ENCODE measurements around the gene ALDH1A1. TPM values are rescaled to one million over a fixed set of nuclear protein-coding genes. Genes with fewer than 3 reads are reported as not detected.

Gene ALDH1A1
- total and polyA plus RNA-seq, 2 of the 8 experiments (the other 6 are each of a cell fraction or from before 2014, with no cell fraction given): 0.50 to 0.82 TPM

GRCh38 chr9:72917892-72918509 is 34.9 kb downstream of the ALDH1A1 start:
- Histone ChIP-seq H2BK5ac (ENCODE audit: low read depth, low read length) (no peak overlapping the region), H3K9ac (replicated peaks in 1 of 4; ENCODE audit: extremely low read depth in 1 of 4, low read depth in 3 of 4, low read length in 3 of 4) (no peak overlapping the region), H3K56ac (replicated peaks; ENCODE audit: insufficient read length, low read depth, low read length) (no peak overlapping the region), H3K79me1 (ENCODE audit: low read depth, low read length) (no peaks in the 10 kb centered on the region), H3K23me2 (ENCODE audit: low read depth, low read length) (no peaks in the 10 kb centered on the region), H3K23ac (ENCODE audit: insufficient read length) (no peak overlapping the region), H3K14ac (ENCODE audit: insufficient read length) (no peak overlapping the region), H3K18ac (ENCODE audit: extremely low read depth, low read length) (no peak overlapping the region), H3K9me3 (ENCODE audit: insufficient read depth in 2 of 2, low read depth in 1 of 2, low read length in 1 of 2) (no peaks in the 10 kb centered on the region), H4K91ac (replicated peaks; ENCODE audit: insufficient read length, low read length) (no peak overlapping the region), H2BK20ac (ENCODE audit: low read length) (no peak overlapping the region), H4K8ac (ENCODE audit: extremely low read depth, insufficient read depth, low read length) (no peak overlapping the region), H4K20me1 (replicated peaks in 1 of 2; ENCODE audit: control insufficient read depth in 1 of 2, insufficient read depth in 2 of 2, low read length in 2 of 2) (no peaks in the 10 kb centered on the region), H3K4me1 (replicated peaks in 1 of 4; ENCODE audit: control insufficient read depth in 3 of 4, insufficient read depth in 4 of 4, low read length in 3 of 4) (no peaks in the 10 kb centered on the region; a peak in 1 of 7 replicates), H3K4me3 (ENCODE audit: extremely low read depth in 1 of 4, insufficient read depth in 2 of 4, low read depth in 3 of 4, low read length in 4 of 4) (no peak overlapping the region), H2AFZ (ENCODE audit: low read length) (no peak overlapping the region), H2BK12ac (ENCODE audit: low read depth, low read length) (no peak overlapping the region), H3K4me2 (ENCODE audit: insufficient read depth in 1 of 2, low read depth in 2 of 2, low read length in 2 of 2) (no peak overlapping the region), H2BK120ac (replicated peaks; ENCODE audit: low read depth, low read length) (no peak overlapping the region), H2BK15ac (ENCODE audit: low read length) (no peak overlapping the region), H3K79me2 (ENCODE audit: control insufficient read depth in 1 of 2, insufficient read depth in 2 of 2, low read length in 2 of 2) (no peaks in the 10 kb centered on the region), H3K27me3 (replicated peaks in 1 of 4; ENCODE audit: control insufficient read depth in 3 of 4, extremely low read depth in 1 of 4, insufficient read depth in 3 of 4, low read length in 3 of 4) (no peaks in the 10 kb centered on the region), H2AK5ac (ENCODE audit: low read depth, low read length) (no peak overlapping the region), H3K27ac (ENCODE audit: low read depth, low read length) (no peak overlapping the region), H3K4ac (replicated peaks; ENCODE audit: insufficient read length, low read depth, low read length) (no peak overlapping the region), H4K5ac (ENCODE audit: insufficient read length, low read depth, low read length) (no peak overlapping the region), H3K36me3 (ENCODE audit: control insufficient read depth in 2 of 4, insufficient read depth in 4 of 4, low read length in 3 of 4) (no peaks in the 10 kb centered on the region)
- ChIA-PET POLR2A (ENCODE audit: partially characterized antibody) (no interaction called here), CTCF (ENCODE audit: partially characterized antibody) (interaction anchor here (0.6 to 1.5 kb wide), 5 partner anchors 13 to 710 kb away, joined by 3 to 6 read pairs (median 5); no protein-coding TSS in a partner anchor)
- 88% methylated on average over 1 of the region's 1 CpG; no CpG with 5 or more reads in 1 of the 2 experiments for WGBS, 2 experiments (ENCODE audit: extremely low coverage in 1 of 2, insufficient coverage in 1 of 2, insufficient read length in 1 of 2, insufficient replicate concordance in 2 of 2, low coverage in 1 of 2, low lambda C conversion rate in 2 of 2, missing lambda C conversion rate in 1 of 2)
- DNase-seq (ENCODE audit: low read depth in 1 of 2, low spot score in 2 of 2) (no peak), FAIRE-seq (no peak)

Measured in H1 (cell line).